WTC11 (cell line): ENCODE results near the gene ACAD9.

Source experiments
- ARID4B ChIP-seq: sonication (generic); formaldehyde crosslinking; IDR thresholded peaks from 2 replicates; pipeline ENCODE4 v1.8.0; 2023; ENCODE audit warnings: missing genetic modification reagents, mild to moderate bottlenecking, borderline replicate concordance
- ATF6 ChIP-seq: sonication (generic); formaldehyde crosslinking; IDR thresholded peaks from 2 replicates; pipeline ENCODE4 v1.8.1; 2023; ENCODE audit warnings: mild to moderate bottlenecking, missing genetic modification reagents
- CTCF ChIP-seq: fragments of 200-600 bp; IDR thresholded peaks from 2 replicates; pipeline ENCODE4 v1.8.0; 2022; ENCODE audit warnings: antibody characterized with exemption
- FOXK1 ChIP-seq: sonication (generic); formaldehyde crosslinking; IDR thresholded peaks from 2 replicates; pipeline ENCODE4 v1.8.0; 2022; ENCODE audit warnings: mild to moderate bottlenecking, moderate library complexity, missing genetic modification reagents
- HMGXB4 ChIP-seq: sonication (generic); formaldehyde crosslinking; IDR thresholded peaks from 2 replicates; pipeline ENCODE4 v1.8.1; 2023; ENCODE audit warnings: mild to moderate bottlenecking, moderate library complexity, missing genetic modification reagents
- JUN ChIP-seq: sonication (generic); formaldehyde crosslinking; IDR thresholded peaks from 2 replicates; pipeline ENCODE4 v1.8.0; 2023; ENCODE audit warnings: mild to moderate bottlenecking, missing genetic modification reagents
- MAX ChIP-seq: sonication (generic); formaldehyde crosslinking; IDR thresholded peaks from 2 replicates; pipeline ENCODE4 v1.8.0; 2022; ENCODE audit warnings: mild to moderate bottlenecking, missing genetic modification reagents
- NR2C2 ChIP-seq: sonication (generic); formaldehyde crosslinking; IDR thresholded peaks from 2 replicates; pipeline ENCODE4 v1.8.0; 2022; ENCODE audit warnings: mild to moderate bottlenecking, missing genetic modification reagents
- ZNF121 ChIP-seq: sonication (generic); formaldehyde crosslinking; IDR thresholded peaks from 2 replicates; pipeline ENCODE4 v1.8.0; 2023; ENCODE audit warnings: missing genetic modification reagents
- ZNF416 ChIP-seq: fragments of 250-450 bp; sonication (Bioruptor Pico); IDR thresholded peaks from 2 replicates; pipeline ENCODE4 v1.9.0; 2021; ENCODE audit warnings: mild to moderate bottlenecking, inconsistent platforms
- ZNF512 ChIP-seq: sonication (generic); formaldehyde crosslinking; IDR thresholded peaks from 2 replicates; pipeline ENCODE4 v1.8.1; 2022; ENCODE audit warnings: missing genetic modification reagents, borderline replicate concordance

GRCh38 chr3:128879991-128880390 is 571 bp downstream of the ACAD9 start:
- TF ChIP-seq ZNF121 = no peak
- TF ChIP-seq NR2C2 (CRISPR knock-in tag) = no peak
- no peak for TF ChIP-seq ZNF416 (CRISPR knock-in tag)
- TF ChIP-seq CTCF = no peak
- TF ChIP-seq JUN (CRISPR knock-in tag) = no peak
- TF ChIP-seq HMGXB4 = no peak
- no peak for TF ChIP-seq ZNF512
- TF ChIP-seq ATF6 (CRISPR knock-in tag) = no peak
- no peak for TF ChIP-seq ARID4B (CRISPR knock-in tag)
- TF ChIP-seq MAX (CRISPR knock-in tag) = no peak
- TF ChIP-seq FOXK1 = no peak
